HG02588 (cell line): ENCODE results near the gene NTN1.

Experiments used
- ATAC-seq: cut with Tn5 transposase; IDR thresholded peaks from one replicate; pipeline ENCODE4 v1.9.1; 2021; ENCODE audit warnings: mild to moderate bottlenecking, moderate library complexity; ENCODE audit not compliant: unreplicated experiment

NTN1 gene

GRCh38 chr17:9004961-9005285, 16.4 kb upstream of the NTN1 start:
- no peak for ATAC-seq

DNA sequence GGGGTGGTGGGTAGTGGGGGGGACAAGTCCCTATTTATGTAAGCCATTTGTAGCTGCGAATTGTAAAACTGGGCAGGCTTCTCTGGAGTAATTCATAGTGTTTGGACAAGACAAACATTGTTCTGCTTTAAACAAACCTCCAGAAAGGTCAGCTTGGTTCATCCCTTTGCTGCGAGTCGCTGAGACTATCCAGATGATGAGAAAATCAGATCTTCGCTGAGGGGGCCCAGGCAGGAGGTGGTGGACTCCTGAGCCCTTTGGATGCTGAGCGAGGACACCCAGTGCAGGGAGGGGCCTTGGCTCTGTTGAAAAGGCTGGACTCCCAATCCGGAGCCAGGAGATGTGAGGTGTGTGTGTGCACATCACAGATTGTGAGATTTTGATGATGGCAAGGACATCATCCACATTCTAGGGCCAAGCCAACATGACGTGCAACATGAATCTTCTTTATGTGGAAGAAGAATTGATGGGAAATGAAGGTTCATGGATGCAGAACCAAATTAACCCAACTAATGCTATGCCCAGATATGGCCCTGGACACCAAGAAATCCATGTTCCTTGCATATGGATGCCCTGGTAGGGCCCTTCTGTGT, 15.0 kb upstream of the NTN1 start:
- ATAC-seq = no peak

- no peak for ATAC-seq
Observed at GRCh38 chr17:9007052-9007714, 14.1 kb upstream of the NTN1 start.

GRCh38 chr17:9009096-9009495, 12.2 kb upstream of the NTN1 start:
- ATAC-seq = no peak

GRCh38 chr17:9009737-9010136, 11.6 kb upstream of the NTN1 start:
- ATAC-seq = no peak

DNA sequence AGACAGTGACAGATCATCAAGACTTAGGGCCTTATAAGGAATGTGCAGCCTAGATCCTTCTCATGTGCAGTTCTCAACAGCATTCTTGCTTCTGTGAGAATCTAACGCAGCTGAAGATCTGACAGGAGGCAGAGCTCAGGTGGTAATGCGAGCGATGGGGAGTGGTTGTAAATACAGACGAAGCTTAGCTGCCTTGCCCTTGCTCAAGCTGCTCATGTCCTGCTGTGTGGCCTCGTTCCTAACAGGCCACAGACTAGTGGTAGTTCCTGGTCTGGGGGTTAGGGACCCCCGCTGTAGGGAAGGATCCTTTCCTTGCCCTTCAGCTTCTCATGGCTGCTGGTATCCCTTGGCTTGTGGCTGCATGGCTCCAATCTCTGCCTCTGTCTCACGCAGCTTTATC, 10.3 kb upstream of the NTN1 start:
- no peak for ATAC-seq

DNA sequence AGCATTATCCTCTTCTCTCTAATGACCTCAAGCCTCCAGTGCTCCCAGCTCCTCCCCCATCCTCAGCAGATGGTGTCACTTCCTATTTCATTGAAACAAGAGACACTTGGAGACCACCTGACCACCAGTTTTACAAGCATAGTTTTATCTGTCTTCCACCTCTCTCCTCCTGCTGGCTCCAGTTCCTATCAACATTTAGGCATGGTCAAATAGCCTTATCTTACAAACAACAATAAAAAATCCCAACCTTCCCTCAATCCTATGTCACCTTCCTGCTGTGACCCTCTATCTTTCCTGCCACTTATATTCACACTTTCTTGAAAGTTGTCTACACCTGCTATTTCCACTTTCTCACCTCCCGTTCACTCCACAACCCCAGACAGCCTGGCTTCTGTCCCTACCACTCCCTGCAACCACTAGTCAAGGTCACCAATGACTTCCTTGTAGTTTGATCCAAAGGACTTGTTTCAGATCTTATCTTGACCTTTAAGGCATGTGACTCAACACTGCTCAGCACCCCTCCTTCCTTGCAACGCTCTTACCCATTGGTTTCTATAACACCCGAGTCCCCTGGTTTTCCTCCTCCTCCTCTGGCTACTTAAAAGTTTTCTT, 4.3 kb upstream of the NTN1 start:
- no peak for ATAC-seq

DNA sequence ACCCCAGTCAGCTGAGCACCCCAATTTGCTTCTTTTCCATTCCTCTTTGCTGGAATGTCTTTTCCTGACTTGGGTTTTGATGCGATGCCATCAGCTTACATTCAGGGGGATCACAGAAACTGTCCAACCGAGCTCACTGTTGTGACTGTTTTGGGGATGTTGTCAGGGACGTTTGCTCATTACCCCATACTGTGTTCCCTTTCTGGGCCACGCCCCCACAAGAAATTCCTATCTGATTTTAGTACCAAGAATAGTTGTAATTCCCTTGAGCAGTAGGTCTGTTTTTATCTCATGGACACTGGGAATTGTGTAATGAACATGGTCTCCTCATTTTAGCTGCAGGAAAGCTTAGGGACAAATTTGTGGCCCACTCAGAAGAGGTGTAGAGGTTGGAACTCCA, 2.6 kb upstream of the NTN1 start:
- ATAC-seq = no peak

GRCh38 chr17:9020096-9020823, 1.1 kb upstream of the NTN1 start:
- no peak for ATAC-seq

DNA sequence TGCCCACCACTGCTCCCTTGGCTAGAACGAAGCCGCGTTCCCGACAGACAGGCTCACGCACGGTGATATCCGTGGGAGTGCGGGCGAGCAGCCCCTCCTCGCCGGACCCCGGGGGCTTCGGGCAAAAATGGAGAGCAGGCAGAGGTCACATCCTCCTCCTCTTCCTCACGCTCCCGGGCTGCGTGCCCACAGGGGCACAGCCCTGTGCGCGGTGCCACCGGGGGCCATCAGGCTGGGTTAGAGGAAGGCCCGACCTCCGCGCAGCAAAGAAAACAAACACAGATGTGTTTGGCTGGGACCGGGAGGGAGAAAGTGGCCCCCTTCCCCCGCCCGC, 519 bp upstream of the NTN1 start:
- no peak for ATAC-seq

DNA sequence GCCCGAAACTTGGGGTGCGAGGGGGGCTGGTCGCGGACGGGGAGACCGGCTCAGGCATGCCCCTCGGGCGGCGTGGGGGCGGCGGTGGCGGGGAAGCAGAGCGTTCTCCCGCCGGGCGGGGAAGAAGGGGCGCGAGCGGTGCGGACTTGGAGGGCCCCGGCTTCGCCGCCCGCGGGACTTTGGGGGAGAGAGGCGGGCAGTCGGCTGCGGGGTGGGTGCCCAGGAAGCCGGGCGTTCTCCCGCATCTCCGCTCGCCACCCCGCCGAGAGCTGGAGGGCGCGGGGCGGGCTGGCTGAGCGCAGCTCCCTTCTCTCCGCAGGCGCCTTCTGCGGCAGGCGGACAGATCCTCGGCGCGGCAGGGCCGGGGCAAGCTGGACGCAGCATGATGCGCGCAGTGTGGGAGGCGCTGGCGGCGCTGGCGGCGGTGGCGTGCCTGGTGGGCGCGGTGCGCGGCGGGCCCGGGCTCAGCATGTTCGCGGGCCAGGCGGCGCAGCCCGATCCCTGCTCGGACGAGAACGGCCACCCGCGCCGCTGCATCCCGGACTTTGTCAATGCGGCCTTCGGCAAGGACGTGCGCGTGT, 772 bp downstream of the NTN1 start:
- ATAC-seq = no peak

- ATAC-seq = no peak
Observed at GRCh38 chr17:9022573-9023391, 1.5 kb downstream of the NTN1 start.

- ATAC-seq = no peak
Observed at GRCh38 chr17:9023392-9024218, 2.3 kb downstream of the NTN1 start.

DNA sequence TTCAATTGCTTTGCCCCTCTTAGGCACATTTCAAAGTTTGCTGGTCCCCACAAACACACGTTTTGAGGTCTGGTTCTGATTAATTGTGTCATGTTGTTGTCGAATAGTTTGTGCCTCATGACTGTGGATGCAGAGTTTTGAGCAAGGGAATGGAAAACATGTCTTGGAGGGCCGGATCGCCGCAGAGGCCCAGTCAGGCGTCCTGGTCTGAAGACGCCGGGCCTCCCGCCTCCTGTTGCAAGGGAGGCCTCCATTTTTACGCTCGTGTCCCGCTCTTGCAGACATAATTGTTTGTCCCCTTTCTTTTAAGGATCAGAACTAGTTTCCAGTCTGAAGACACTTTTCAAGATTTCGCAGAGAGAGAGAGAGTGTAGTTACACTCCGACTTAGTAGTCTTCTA, 3.2 kb downstream of the NTN1 start:
- no peak for ATAC-seq

GRCh38 chr17:9026741-9027140, 5.4 kb downstream of the NTN1 start:
- no peak for ATAC-seq

GRCh38 chr17:9028202-9028987, 7.1 kb downstream of the NTN1 start:
- ATAC-seq = no peak

GRCh38 chr17:9028988-9029570, 7.8 kb downstream of the NTN1 start:
- no peak for ATAC-seq

DNA sequence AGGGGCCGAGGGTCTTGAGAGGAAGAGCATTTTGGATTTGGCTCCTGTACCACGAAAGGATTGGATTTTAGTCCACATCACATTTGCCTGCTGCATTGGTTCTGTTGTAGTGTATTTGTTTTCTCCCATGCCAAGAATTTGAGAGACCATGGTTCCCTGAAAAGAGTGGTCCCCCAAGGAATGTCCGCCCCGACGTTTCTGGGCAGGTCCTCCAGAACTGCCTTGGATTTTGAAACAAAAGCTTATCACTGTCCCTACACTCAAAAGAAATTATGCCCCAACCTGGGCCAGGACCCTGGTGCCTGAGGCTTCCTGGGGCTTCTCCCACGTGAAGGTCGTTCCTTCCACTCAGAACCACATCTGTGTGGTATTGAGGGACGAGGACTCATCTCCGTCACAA, 10.8 kb downstream of the NTN1 start:
- ATAC-seq = no peak

- no peak for ATAC-seq
Observed at GRCh38 chr17:9032583-9032982, 11.3 kb downstream of the NTN1 start.
